Activated T-cell treated with anti-CD3 and anti-CD28 coated beads, Interleukin-2, amount 50 U/mL, for 4 hours (primary cell): ENCODE results near the gene FBXO2. TPM values are rescaled to one million over a fixed set of nuclear protein-coding genes. Genes with fewer than 3 reads are reported as not detected.

Source experiments
- total RNA-seq, 3 donors: library from RNA; stranded (reverse); gene quantifications; one replicate each; pipeline ENCODE4 v1.2.1, GENCODE V29; 2021

FBXO2 gene
- total RNA-seq, 3 donors from 2014 or later = 0.81 to 1.8 (median 1.7) TPM

Other genes starting within 250 kb of the FBXO2 start
- under 1 TPM; 0.23 to 0.57 (median 0.29) TPM for gene DISP3, start 175.3 kb downstream of the FBXO2 start, total RNA-seq
- 10 to 100 TPM; 12.6 to 13.6 (median 13.2) TPM for gene FBXO44, start 448 bp upstream of the FBXO2 start, total RNA-seq
- gene FBXO6, start 9.8 kb upstream of the FBXO2 start, total RNA-seq = 10 to 100 TPM; 12.8 to 21.1 (median 19.1) TPM
- 10 to 100 TPM; 60.7 to 67.1 (median 63.0) TPM for gene MAD2L2, start 26.7 kb upstream of the FBXO2 start, total RNA-seq
- under 1 TPM; 0.03 to 0.08 (median 0.05) TPM for gene DRAXIN, start 37.3 kb upstream of the FBXO2 start, total RNA-seq
- 1 to 10 TPM; 6.5 to 7.8 (median 7.1) TPM for gene AGTRAP, start 81.7 kb upstream of the FBXO2 start, total RNA-seq
- not detected for gene C1orf167, start 107.8 kb upstream of the FBXO2 start, total RNA-seq
- gene MTHFR, start 151.5 kb upstream of the FBXO2 start, total RNA-seq = 10 to 100 TPM; 13.1 to 17.0 (median 14.9) TPM
- 10 to 100 TPM in 2 of 3 donors, 1 to 10 TPM in 1; 8.6 to 13.5 (median 10.7) TPM for gene CLCN6, start 151.8 kb upstream of the FBXO2 start, total RNA-seq
- not detected for gene NPPA, start 193.4 kb upstream of the FBXO2 start, total RNA-seq
- gene NPPB, start 204.5 kb upstream of the FBXO2 start, total RNA-seq = not detected